LNCaP clone FGC (cell line): ENCODE data around the gene PCAT6.
"Not testable (repeated sequence)": the region's sequence is repeated elsewhere in the genome, so short reads cannot be mapped to it uniquely, and the experiment has no call there.

Experiments used
- DNase-seq: peaks from one replicate; pipeline ENCODE4 v3.0.0-alpha.2; 2011; ENCODE audit warnings: low read depth
- H3K4me3 ChIP-seq: 2 replicates; pipeline ENCODE4 v1.5.1; 2011; ENCODE audit warnings: mild to moderate bottlenecking, low read depth, low read length, control low read depth
- CTCF ChIP-seq: IDR thresholded peaks from 2 replicates; pipeline ENCODE4 v1.5.1; 2012; ENCODE audit warnings: mild to moderate bottlenecking; ENCODE audit not compliant: control insufficient read depth, insufficient read depth; ENCODE audit errors: extremely low read depth

PCAT6 gene

GRCh38 chr1:202791077-202791747, 19.5 kb upstream of the PCAT6 start:
- DNase-seq: peak; percentile 50
- peak overlapping the region; percentile 1; the same call in 1 of the 2 replicates for H3K4me3 ChIP-seq
- no peak for TF ChIP-seq CTCF

- no peak for TF ChIP-seq CTCF
- no peak overlapping the region for H3K4me3 ChIP-seq
- no peak for DNase-seq
These were observed 16.6 kb upstream of the PCAT6 start for GRCh38 chr1:202794051-202794740.

- H3K4me3 ChIP-seq, DNase-seq: not testable (repeated sequence)
These were observed 15.8 kb upstream of the PCAT6 start for GRCh38 chr1:202794931-202795330.

- DNase-seq: no peak
- no peak overlapping the region for H3K4me3 ChIP-seq
- TF ChIP-seq CTCF: no peak
These were observed 14.1 kb upstream of the PCAT6 start for GRCh38 chr1:202796670-202797069.

GRCh38 chr1:202798260-202798659, 12.5 kb upstream of the PCAT6 start:
- TF ChIP-seq CTCF: no peak
- no peak overlapping the region for H3K4me3 ChIP-seq
- DNase-seq: no peak

GRCh38 chr1:202798792-202799331, 11.9 kb upstream of the PCAT6 start:
- DNase-seq: no peak
- TF ChIP-seq CTCF: no peak
- H3K4me3 ChIP-seq: no peak overlapping the region

GRCh38 chr1:202800742-202801141, 10.0 kb upstream of the PCAT6 start:
- H3K4me3 ChIP-seq: no peak overlapping the region
- no peak for DNase-seq
- no peak for TF ChIP-seq CTCF
